HCT116 (cell line): ENCODE measurements around the gene CACNA2D2.

Experiments
- CTCF ChIP-seq, 3 experiments: fragments of 200-600 bp in 1 of 3; sonication (generic) in 1 of 3; IDR thresholded peaks in 2 of 3; conservative IDR thresholded peaks in 1 of 3; 2 replicates each; pipeline ENCODE4 v1.5.1; 2012 to 2017; ENCODE audit warnings: low read depth in 2 of 3, low read length in 2 of 3, antibody characterized with exemption in 1 of 3, borderline replicate concordance in 1 of 3, control low read depth in 1 of 3, mild to moderate bottlenecking in 1 of 3, mixed read lengths in 1 of 3, mixed run types in 1 of 3, moderate library complexity in 1 of 3; ENCODE audit not compliant: insufficient read depth in 1 of 3
- EGR1 ChIP-seq: IDR thresholded peaks from 2 replicates; pipeline ENCODE4 v1.6.1; 2012; ENCODE audit warnings: low read depth
- EZH2 ChIP-seq: fragments of 200-600 bp; sonication (generic); IDR thresholded peaks from 2 replicates; pipeline ENCODE4 v1.6.1; 2017; ENCODE audit warnings: antibody characterized with exemption, mixed run types
- POLR2A ChIP-seq: IDR thresholded peaks from 2 replicates; pipeline ENCODE4 v1.7.0; 2011; ENCODE audit warnings: borderline replicate concordance; ENCODE audit not compliant: insufficient read depth, insufficient read length; ENCODE audit errors: extremely low read depth
- YY1 ChIP-seq: IDR thresholded peaks from 2 replicates; pipeline ENCODE4 v1.6.1; 2011; ENCODE audit warnings: low read length, low read depth, moderate library complexity, mild to moderate bottlenecking; ENCODE audit not compliant: insufficient replicate concordance; ENCODE audit errors: extremely low read depth

GRCh38 chr3:50319181-50319893 is 184.1 kb downstream of the CACNA2D2 start:
- TF ChIP-seq EZH2 (no peak), CTCF (IDR thresholded peaks at IDR 0.05 in 2 of 3, conservative IDR thresholded peaks at IDR 0.05 in 1 of 3; ENCODE audit: borderline replicate concordance in 1 of 3, insufficient read depth in 1 of 3, low read depth in 2 of 3, low read length in 2 of 3) (no peak), POLR2A (no peak), EGR1 (no peak), YY1 (no peak)
